GM18499 (cell line): ENCODE results near the gene CBFA2T3.

Experiments used
- ATAC-seq: cut with Tn5 transposase; IDR thresholded peaks from one replicate; pipeline ENCODE4 v1.9.1; 2021; ENCODE audit warnings: moderate number of reproducible peaks; ENCODE audit not compliant: insufficient read depth, unreplicated experiment

CBFA2T3 gene

GRCh38 chr16:89000207-89000959 is 23.4 kb upstream of the CBFA2T3 start:
- no peak for ATAC-seq

DNA sequence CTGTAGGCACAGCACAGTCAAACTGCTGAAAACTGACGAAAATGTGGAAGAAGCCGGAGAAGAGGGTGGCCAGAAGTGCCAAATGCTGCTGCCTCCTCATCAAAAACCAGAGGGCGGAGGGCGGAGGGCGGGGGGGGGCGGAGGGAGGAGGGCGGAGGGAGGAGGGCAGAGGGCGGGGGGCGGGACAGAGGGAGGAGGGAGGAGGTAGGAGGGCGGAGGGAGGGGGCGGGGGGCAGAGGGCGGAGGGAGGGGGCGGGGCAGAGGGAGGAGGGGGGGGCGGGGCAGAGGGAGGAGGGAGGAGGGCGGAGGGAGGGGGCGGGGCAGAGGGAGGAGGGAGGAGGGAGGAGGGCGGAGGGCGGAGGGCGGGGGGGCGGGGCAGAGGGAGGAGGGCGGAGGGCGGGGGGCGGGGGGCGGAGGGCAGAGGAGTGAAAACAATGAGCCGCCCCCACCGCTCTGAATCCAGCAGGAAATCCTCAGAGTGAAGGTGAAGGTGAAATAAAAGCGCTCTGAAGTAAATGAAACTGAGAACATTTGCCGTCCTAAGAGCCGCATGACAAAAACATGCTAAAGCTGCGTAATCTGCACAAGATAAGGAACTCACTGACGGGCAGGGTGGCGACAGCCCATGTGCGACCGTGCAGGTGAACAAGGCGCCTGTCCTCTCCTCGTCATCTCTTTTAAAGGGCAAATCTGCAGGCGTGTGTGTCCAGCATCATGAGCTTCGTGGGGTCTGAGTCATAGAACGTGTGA is 22.6 kb upstream of the CBFA2T3 start:
- no peak for ATAC-seq

- ATAC-seq = no peak
These were observed 18.9 kb upstream of the CBFA2T3 start for GRCh38 chr16:88995746-88996535.

- no peak for ATAC-seq
These were observed 18.2 kb upstream of the CBFA2T3 start for GRCh38 chr16:88995194-88995593.

DNA sequence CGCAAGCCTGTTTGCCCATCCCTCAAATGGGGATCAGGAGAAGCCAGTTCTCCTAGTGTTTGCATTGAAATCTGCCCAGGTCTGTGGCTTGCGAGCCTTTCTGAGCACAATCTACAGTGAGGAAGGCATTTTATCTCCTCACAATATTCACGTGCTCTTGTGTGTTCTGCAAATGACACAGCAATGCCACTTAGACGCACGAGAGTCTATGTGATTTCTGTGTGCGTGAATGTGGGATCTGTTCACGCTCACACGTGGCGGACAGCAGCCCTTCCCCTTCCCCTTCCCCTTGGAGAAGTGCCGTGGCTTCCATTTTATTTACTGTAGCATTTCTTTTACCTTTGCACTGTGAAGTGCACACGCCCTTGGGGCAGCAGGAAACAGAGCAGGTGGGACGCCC is 17.7 kb upstream of the CBFA2T3 start:
- ATAC-seq = no peak

GRCh38 chr16:88993946-88994600 is 17.1 kb upstream of the CBFA2T3 start:
- no peak for ATAC-seq

GRCh38 chr16:88993166-88993761 is 16.3 kb upstream of the CBFA2T3 start:
- ATAC-seq = no peak

- ATAC-seq = no peak
These were observed 15.6 kb upstream of the CBFA2T3 start for GRCh38 chr16:88992351-88993165.

DNA sequence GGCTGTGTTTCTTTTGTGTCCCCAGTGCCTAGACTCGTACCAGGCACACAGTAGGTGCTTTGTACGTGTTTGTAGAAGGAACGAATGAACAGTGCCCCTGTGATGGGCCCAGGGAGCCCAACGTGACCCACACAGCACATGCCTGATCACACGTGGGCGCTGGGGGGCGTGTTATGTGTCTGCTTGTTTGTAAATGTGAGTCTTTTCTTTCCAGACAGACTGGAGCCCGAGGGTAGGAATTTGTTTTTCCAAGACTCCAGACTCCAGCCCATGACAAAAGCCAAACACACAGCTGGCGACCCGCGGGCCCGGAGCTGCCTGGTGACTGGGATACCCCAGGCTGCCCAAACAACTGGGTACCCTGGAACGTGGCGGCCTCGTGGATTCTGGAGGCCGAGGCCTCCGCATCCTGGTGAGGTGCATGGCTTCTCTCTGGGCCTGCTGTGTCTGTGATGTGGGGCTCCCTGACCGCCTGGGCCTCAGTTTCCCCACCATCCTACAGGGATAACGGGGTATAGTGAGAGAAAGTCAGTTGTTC is 14.9 kb upstream of the CBFA2T3 start:
- ATAC-seq = no peak

DNA sequence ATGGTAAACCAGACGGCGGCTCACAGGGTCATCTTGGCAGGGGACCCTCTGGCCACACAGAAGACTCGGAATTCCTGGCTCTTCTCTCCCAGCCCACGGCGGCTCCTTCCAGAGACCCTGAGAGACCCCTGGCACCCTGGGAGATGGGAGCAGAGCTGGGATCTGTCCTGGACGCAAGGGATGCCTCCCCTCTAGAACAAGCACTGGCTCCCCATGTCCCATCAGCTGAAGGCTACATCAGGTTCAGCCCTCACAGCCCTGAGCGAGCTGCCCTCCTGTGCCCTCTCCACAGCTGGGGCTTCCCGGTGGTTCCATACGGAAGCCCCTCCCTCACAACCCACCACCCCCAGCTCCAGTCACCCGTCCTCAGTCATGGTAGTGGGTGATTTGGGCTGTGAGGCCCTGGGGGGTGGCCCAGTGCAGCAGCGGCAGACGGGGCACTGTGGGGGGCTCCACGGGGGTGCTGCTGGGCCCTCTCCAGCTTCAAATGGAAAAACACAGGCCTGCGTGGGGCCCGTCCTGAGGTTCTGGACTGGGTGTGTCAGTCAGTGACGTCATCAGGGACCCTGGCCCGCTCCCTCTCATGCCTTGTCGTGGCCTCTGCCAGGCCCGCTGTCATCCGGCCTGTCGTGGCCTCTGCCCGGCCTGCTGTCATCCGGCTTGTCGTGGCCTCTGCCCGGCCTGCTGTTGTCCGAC is 13.0 kb upstream of the CBFA2T3 start:
- no peak for ATAC-seq

- ATAC-seq = no peak
These were observed 12.2 kb upstream of the CBFA2T3 start for GRCh38 chr16:88988980-88989811.

GRCh38 chr16:88985521-88985920 is 8.5 kb upstream of the CBFA2T3 start:
- ATAC-seq = no peak

- no peak for ATAC-seq
These were observed 7.0 kb upstream of the CBFA2T3 start for GRCh38 chr16:88983771-88984687.

- no peak for ATAC-seq
These were observed 6.2 kb upstream of the CBFA2T3 start for GRCh38 chr16:88983165-88983564.

GRCh38 chr16:88982286-88983084 is 5.5 kb upstream of the CBFA2T3 start:
- no peak for ATAC-seq
